Measurements from ENCODE around the gene MAP1B. TPM values are rescaled to one million over a fixed set of nuclear protein-coding genes. Genes with fewer than 3 reads are reported as not detected.

Gene MAP1B
- polyA plus RNA-seq, 3 donors = 0.02 TPM; not detected in 2

DNA sequence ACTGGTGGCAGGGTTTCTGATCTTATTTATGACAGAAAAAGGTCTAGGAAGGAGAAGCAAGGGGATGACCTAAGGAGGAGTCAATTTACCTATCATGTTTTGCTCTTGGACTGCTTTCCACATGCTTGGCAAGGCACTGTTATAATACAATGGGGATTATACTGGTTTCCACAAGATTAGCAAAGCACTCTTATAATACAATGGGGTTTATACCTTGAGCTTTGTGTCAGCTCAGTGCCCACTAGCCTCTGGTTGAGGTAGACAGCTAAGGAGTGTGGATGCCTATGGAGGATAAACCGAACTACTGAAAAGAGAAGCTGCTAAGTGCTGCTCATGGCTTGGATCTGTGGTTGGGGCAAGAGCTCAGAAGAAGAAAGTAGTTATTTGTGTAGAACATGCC is 144.1 kb downstream of the MAP1B start:
- TF ChIP-seq, protein P1, sequence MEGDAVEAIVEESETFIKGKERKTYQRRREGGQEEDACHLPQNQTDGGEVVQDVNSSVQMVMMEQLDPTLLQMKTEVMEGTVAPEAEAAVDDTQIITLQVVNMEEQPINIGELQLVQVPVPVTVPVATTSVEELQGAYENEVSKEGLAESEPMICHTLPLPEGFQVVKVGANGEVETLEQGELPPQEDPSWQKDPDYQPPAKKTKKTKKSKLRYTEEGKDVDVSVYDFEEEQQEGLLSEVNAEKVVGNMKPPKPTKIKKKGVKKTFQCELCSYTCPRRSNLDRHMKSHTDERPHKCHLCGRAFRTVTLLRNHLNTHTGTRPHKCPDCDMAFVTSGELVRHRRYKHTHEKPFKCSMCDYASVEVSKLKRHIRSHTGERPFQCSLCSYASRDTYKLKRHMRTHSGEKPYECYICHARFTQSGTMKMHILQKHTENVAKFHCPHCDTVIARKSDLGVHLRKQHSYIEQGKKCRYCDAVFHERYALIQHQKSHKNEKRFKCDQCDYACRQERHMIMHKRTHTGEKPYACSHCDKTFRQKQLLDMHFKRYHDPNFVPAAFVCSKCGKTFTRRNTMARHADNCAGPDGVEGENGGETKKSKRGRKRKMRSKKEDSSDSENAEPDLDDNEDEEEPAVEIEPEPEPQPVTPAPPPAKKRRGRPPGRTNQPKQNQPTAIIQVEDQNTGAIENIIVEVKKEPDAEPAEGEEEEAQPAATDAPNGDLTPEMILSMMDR (IDR thresholded peaks at IDR 0.05) = no peak
- H3K27ac ChIP-seq (ENCODE audit: low read depth in 1 of 2, low read length in 2 of 2) = no peak overlapping the region
- no peak overlapping the region for H3K9ac ChIP-seq (ENCODE audit: insufficient read depth, low read length, poor library complexity, severe bottlenecking)
- Mint-ChIP-seq H3K27me3 (ENCODE audit: low read depth in 3 of 3) (no peaks in the 10 kb centered on the region), H3K36me3 (peaks cover 9 to 14% of the 10 kb centered on the region in 2 donors), H3K27ac (peak overlapping the region in 2 of 7 donors; percentile 10 to 43), H3K9me3 (no peaks in the 10 kb centered on the region), H3K4me1 (peaks cover 13% of the 10 kb centered on the region), H3K4me3 (no peak overlapping the region)
- H3K27me3 ChIP-seq (ENCODE audit: control insufficient read depth in 2 of 2, insufficient read depth in 2 of 2, low read length in 2 of 2) = no peaks in the 10 kb centered on the region
- no peak for DNase-seq
- H3K36me3 ChIP-seq (replicated peaks in 1 of 2; ENCODE audit: control insufficient read depth in 1 of 2, insufficient read depth in 2 of 2, low read length in 2 of 2) = peaks cover 0 to 3% of the 10 kb centered on the region in 2 donors
- no peaks in the 10 kb centered on the region for H4K20me1 ChIP-seq (ENCODE audit: insufficient read depth, low read length)
- no peak overlapping the region for H2AFZ ChIP-seq (ENCODE audit: insufficient read depth, low read depth, low read length, poor library complexity, severe bottlenecking)
- no peaks in the 10 kb centered on the region for H3K79me2 ChIP-seq (ENCODE audit: insufficient read depth, low read length)
- H3K4me2 ChIP-seq (replicated peaks; ENCODE audit: extremely low read depth, low read length, poor library complexity, severe bottlenecking) = no peak overlapping the region
- 92% methylated on average over 1 of the region's 1 CpG for WGBS (ENCODE audit: insufficient coverage)
- no peak overlapping the region for H3K4me3 ChIP-seq (replicated peaks in 1 of 3; ENCODE audit: low read depth in 2 of 3, low read length in 3 of 3)
- no peaks in the 10 kb centered on the region for H3K9me3 ChIP-seq (replicated peaks in 1 of 2; ENCODE audit: control insufficient read depth in 1 of 2, insufficient read depth in 1 of 2, low read length in 2 of 2)
- peaks cover 0 to 2% of the 10 kb centered on the region in 2 donors for H3K4me1 ChIP-seq (ENCODE audit: control insufficient read depth in 1 of 2, insufficient read depth in 2 of 2, low read length in 2 of 2)
- intact Hi-C loops (cut with micrococcal nuclease) = no loop called here

DNA sequence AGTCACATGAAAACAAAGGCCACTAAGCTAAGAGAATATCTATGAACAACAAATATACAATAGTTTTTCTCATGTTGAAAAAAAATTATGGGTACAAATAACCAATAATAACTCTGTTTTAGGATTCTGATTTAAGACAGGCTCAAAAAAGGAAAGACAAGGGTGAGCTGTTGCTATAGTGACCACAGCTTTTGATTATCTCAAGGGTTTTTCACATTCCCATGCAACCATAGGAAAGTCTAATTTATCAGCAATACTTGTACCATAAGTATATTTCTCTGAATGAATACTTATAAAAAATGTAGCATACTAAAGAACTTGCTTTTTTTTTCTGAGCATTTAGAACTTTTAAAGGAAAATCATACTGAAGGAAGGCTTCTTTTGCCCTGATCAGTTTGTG is 144.7 kb downstream of the MAP1B start:
- Histone ChIP-seq H2AFZ (ENCODE audit: insufficient read depth, low read depth, low read length, poor library complexity, severe bottlenecking) (no peak overlapping the region), H3K27ac (ENCODE audit: low read depth in 1 of 2, low read length in 2 of 2) (no peak overlapping the region), H3K79me2 (ENCODE audit: insufficient read depth, low read length) (no peaks in the 10 kb centered on the region), H3K27me3 (ENCODE audit: control insufficient read depth in 2 of 2, insufficient read depth in 2 of 2, low read length in 2 of 2) (no peaks in the 10 kb centered on the region), H4K20me1 (ENCODE audit: insufficient read depth, low read length) (no peaks in the 10 kb centered on the region), H3K4me2 (replicated peaks; ENCODE audit: extremely low read depth, low read length, poor library complexity, severe bottlenecking) (no peak overlapping the region), H3K36me3 (replicated peaks in 1 of 2; ENCODE audit: control insufficient read depth in 1 of 2, insufficient read depth in 2 of 2, low read length in 2 of 2) (peaks cover 3% of the 10 kb centered on the region in 2 donors), H3K9me3 (replicated peaks in 1 of 2; ENCODE audit: control insufficient read depth in 1 of 2, insufficient read depth in 1 of 2, low read length in 2 of 2) (no peaks in the 10 kb centered on the region), H3K4me1 (ENCODE audit: control insufficient read depth in 1 of 2, insufficient read depth in 2 of 2, low read length in 2 of 2) (peaks cover 0 to 2% of the 10 kb centered on the region in 2 donors), H3K4me3 (replicated peaks in 1 of 3; ENCODE audit: low read depth in 2 of 3, low read length in 3 of 3) (no peak overlapping the region), H3K9ac (ENCODE audit: insufficient read depth, low read length, poor library complexity, severe bottlenecking) (no peak overlapping the region)
- TF ChIP-seq, protein P1 (IDR thresholded peaks at IDR 0.05) = no peak
- intact Hi-C loops (cut with micrococcal nuclease) = no loop called here
- Mint-ChIP-seq H3K4me3 (no peak overlapping the region), H3K27ac (no peak overlapping the region), H3K36me3 (peaks cover 11 to 14% of the 10 kb centered on the region in 2 donors), H3K27me3 (ENCODE audit: low read depth in 3 of 3) (no peaks in the 10 kb centered on the region), H3K9me3 (no peaks in the 10 kb centered on the region), H3K4me1 (peaks cover 13% of the 10 kb centered on the region)
- no peak for DNase-seq
